Muscle layer of colon (tissue), 2 donors: ENCODE results near the gene PDZRN4.
"Not testable (repeated sequence)": the region's sequence is repeated elsewhere in the genome, so short reads cannot be mapped to it uniquely, and the experiment has no call there.

Experiments used
- H3K27ac ChIP-seq: one replicate; pipeline ENCODE4 v1.7.0; 2013; ENCODE audit warnings: low read depth, mild to moderate bottlenecking, low read length, moderate library complexity
- H3K27me3 ChIP-seq, 2 donors: one replicate each; pipeline ENCODE4 v1.7.0; 2013; ENCODE audit warnings: low read length in 2 of 2, mild to moderate bottlenecking in 2 of 2; ENCODE audit not compliant: insufficient read depth in 2 of 2, control insufficient read depth in 1 of 2
- H3K36me3 ChIP-seq: one replicate; pipeline ENCODE4 v1.7.0; 2013; ENCODE audit warnings: mild to moderate bottlenecking, low read length; ENCODE audit not compliant: insufficient read depth
- H3K4me1 ChIP-seq: one replicate; pipeline ENCODE4 v1.7.0; 2013; ENCODE audit warnings: mild to moderate bottlenecking, low read length; ENCODE audit not compliant: insufficient read depth
- H3K4me3 ChIP-seq, 2 donors: one replicate each; pipeline ENCODE4 v1.7.0; 2013; ENCODE audit warnings: low read length in 2 of 2, low read depth in 1 of 2, mild to moderate bottlenecking in 1 of 2, moderate library complexity in 1 of 2
- H3K9ac ChIP-seq: one replicate; pipeline ENCODE4 v1.7.0; 2013; ENCODE audit warnings: low read length
- H3K9me3 ChIP-seq: one replicate; pipeline ENCODE4 v1.7.0; 2013; ENCODE audit warnings: mild to moderate bottlenecking, low read length
- donor health status: abdominal sarcoma.
- donor health status: Adenocarcinoma of cecum.

Gene PDZRN4

DNA sequence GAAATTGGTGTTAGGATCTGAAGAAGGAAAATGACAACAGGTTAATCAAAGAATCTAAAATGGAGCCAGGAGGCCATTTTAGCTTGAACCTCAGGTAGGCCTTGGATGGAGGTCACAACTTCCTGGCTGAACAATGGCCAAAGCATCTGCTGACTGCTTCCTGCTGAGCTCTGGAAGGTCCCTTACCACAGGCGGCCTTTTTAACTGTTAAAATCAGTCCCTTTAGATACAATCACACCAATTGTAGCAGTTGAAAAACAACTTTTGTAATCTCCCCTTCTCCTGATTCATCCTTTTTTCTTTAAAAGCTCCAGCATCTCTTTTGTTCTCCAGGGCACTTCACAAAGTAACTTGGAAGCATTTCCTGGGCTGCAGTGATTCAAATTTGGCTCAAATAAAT lies 388.8 kb downstream of the PDZRN4 start:
- Histone ChIP-seq H3K9ac (no peak overlapping the region), H3K4me1 (no peaks in the 10 kb centered on the region)

GRCh38 chr12:41577995-41578394 lies 389.9 kb downstream of the PDZRN4 start:
- H3K27ac ChIP-seq = no peak overlapping the region
- H3K4me1 ChIP-seq = no peaks in the 10 kb centered on the region
- no peak overlapping the region for H3K9ac ChIP-seq
- no peak overlapping the region for H3K4me3 ChIP-seq
- H3K9me3 ChIP-seq = no peaks in the 10 kb centered on the region
- peaks cover 4% of the 10 kb centered on the region for H3K36me3 ChIP-seq
- no peaks in the 10 kb centered on the region for H3K27me3 ChIP-seq

More for the DNA sequence above, 388.8 kb downstream of the PDZRN4 start:
- H3K36me3 ChIP-seq = peaks cover 13% of the 10 kb centered on the region
- no peaks in the 10 kb centered on the region for H3K27me3 ChIP-seq
- H3K27ac ChIP-seq = no peak overlapping the region
- no peaks in the 10 kb centered on the region for H3K9me3 ChIP-seq
- no peak overlapping the region for H3K4me3 ChIP-seq

DNA sequence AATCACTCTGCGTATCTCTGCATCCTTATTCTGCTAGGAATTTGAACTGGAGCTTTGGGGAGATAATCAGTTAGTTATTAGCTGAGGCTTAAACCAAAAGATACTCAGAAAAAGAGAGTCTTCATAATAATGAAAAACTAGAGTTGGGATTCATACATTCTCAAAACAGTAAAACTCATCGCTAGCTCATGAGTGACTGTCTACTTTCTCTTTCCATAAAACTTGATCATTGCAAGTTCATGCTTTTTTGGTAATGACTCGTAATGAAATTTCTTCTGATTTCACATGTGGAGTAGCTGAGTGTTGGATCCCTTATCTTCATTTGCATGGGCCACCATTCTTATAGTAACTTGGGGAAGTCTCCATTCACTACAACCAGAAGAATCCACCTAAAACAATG lies 397.7 kb downstream of the PDZRN4 start:
- no peak overlapping the region for H3K4me3 ChIP-seq

DNA sequence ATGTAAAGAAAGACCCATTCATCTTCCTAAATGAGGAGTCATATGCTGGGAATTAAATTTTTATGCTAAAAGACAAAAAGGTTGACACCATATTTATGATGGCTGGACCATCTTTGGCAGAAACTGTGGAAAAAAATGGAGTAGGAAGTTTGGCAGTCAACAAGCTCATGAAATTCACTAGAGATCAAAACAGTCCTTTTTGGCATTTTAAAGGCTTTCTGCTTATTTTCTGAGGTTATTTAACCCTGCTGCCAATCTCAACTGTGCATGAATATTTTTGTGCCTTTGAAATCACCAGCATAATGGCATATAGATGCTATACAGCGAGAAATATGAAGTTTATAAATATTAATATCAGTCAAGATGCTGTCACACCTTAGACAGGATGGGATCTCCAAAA lies 399.5 kb downstream of the PDZRN4 start:
- H3K4me3 ChIP-seq = no peak overlapping the region
- no peaks in the 10 kb centered on the region for H3K4me1 ChIP-seq
- H3K27ac ChIP-seq = no peak overlapping the region
- no peaks in the 10 kb centered on the region for H3K36me3 ChIP-seq
- no peaks in the 10 kb centered on the region for H3K27me3 ChIP-seq
- no peak overlapping the region for H3K9ac ChIP-seq
- no peaks in the 10 kb centered on the region for H3K9me3 ChIP-seq

More for the DNA sequence above, 397.7 kb downstream of the PDZRN4 start:
- no peak overlapping the region for H3K27ac ChIP-seq
- H3K27me3 ChIP-seq = no peaks in the 10 kb centered on the region
- no peaks in the 10 kb centered on the region for H3K4me1 ChIP-seq
- no peaks in the 10 kb centered on the region for H3K9me3 ChIP-seq
- H3K9ac ChIP-seq = no peak overlapping the region
- no peaks in the 10 kb centered on the region for H3K36me3 ChIP-seq

DNA sequence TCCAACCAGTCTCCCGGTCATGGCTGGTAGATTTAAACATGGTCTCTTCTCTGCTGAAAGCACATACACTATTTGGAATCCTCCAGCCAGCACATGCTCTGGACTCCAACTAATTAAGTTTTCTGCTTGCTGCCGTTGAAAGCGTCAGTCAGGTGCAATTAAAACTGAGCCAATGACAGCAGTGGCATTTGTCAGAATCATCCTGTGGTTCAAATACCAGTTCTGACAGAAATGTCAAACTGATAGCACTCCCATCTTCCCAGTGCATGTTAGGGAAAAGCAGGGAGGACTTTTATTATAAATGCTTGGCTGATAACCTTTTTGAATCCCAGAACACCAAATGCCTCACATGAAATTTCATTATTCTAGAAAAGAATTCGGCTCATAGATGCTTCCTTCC lies 401.8 kb downstream of the PDZRN4 start:
- Histone ChIP-seq H3K9ac (no peak overlapping the region), H3K4me3 (no peak overlapping the region), H3K4me1 (no peaks in the 10 kb centered on the region), H3K9me3 (no peaks in the 10 kb centered on the region), H3K27ac (no peak overlapping the region), H3K36me3 (no peaks in the 10 kb centered on the region), H3K27me3 (no peaks in the 10 kb centered on the region)

DNA sequence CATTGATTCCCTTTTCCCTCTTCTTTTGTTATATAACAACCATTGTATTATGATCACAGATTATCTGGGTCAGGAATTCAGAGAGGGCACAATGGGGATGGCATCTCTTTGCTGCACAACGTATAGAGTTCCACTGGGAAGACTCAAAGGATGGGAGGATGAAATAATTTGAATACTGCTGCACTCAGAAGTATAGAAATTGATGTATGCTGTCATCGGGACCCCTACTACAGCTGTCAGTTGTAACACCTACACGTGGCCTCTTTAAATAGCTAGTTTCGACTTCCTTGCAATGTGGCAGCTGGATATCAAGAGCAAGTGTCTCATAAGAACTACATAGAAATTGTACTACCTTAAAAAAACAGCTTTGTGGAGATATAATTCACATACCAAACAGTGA lies 408.1 kb downstream of the PDZRN4 start:
- Histone ChIP-seq H3K27ac (no peak overlapping the region), H3K9me3 (no peaks in the 10 kb centered on the region), H3K9ac (no peak overlapping the region), H3K4me3 (no peak overlapping the region), H3K27me3 (no peaks in the 10 kb centered on the region), H3K36me3 (no peaks in the 10 kb centered on the region), H3K4me1 (no peaks in the 10 kb centered on the region)

DNA sequence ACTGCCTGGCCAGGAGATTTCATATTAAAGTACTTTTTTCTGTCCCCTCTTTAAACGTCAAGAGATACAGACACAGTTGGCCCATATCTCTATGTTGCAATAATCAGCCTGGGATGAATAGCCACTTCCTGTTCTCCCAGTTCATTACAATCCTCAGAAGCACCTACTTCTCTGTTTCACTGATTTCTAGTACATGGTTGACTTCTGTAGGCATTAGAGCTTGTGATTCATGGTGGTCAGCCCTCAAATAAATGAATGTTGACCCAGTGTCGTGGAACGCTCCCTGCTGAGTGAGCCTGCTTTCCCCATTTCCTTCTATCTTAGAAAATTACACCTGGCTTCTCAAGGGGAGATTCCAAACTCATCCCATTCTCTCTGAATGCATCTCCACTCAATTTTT lies 416.7 kb downstream of the PDZRN4 start:
- Histone ChIP-seq H3K27ac (no peak overlapping the region), H3K4me3 (no peak overlapping the region), H3K9ac (no peak overlapping the region), H3K27me3 (no peaks in the 10 kb centered on the region), H3K9me3 (no peaks in the 10 kb centered on the region), H3K4me1 (no peaks in the 10 kb centered on the region), H3K36me3 (no peaks in the 10 kb centered on the region)

- H3K4me3 ChIP-seq = no peak overlapping the region
- no peaks in the 10 kb centered on the region for H3K36me3 ChIP-seq
Measured at GRCh38 chr12:41605545-41606305, 417.6 kb downstream of the PDZRN4 start.

GRCh38 chr12:41606468-41607445 lies 418.6 kb downstream of the PDZRN4 start:
- no peak overlapping the region for H3K4me3 ChIP-seq
- H3K36me3 ChIP-seq = no peaks in the 10 kb centered on the region
- no peak overlapping the region for H3K9ac ChIP-seq
- H3K27ac ChIP-seq = no peak overlapping the region
- no peaks in the 10 kb centered on the region for H3K9me3 ChIP-seq
- no peaks in the 10 kb centered on the region for H3K4me1 ChIP-seq
- no peaks in the 10 kb centered on the region for H3K27me3 ChIP-seq

More at GRCh38 chr12:41605545-41606305, 417.6 kb downstream of the PDZRN4 start:
- H3K4me1 ChIP-seq = no peaks in the 10 kb centered on the region
- no peak overlapping the region for H3K27ac ChIP-seq
- no peaks in the 10 kb centered on the region for H3K9me3 ChIP-seq
- H3K9ac ChIP-seq = no peak overlapping the region
- no peaks in the 10 kb centered on the region for H3K27me3 ChIP-seq

GRCh38 chr12:41612892-41613557 lies 424.9 kb downstream of the PDZRN4 start:
- Histone ChIP-seq H3K27me3 (no peaks in the 10 kb centered on the region), H3K27ac (no peak overlapping the region), H3K9ac (no peak overlapping the region), H3K4me3 (no peak overlapping the region), H3K36me3 (no peaks in the 10 kb centered on the region), H3K4me1 (no peaks in the 10 kb centered on the region), H3K9me3 (no peaks in the 10 kb centered on the region)

- H3K4me3 ChIP-seq, H3K9ac ChIP-seq, H3K4me1 ChIP-seq, H3K27ac ChIP-seq, H3K27me3 ChIP-seq, H3K36me3 ChIP-seq, H3K9me3 ChIP-seq: not testable (repeated sequence)
Measured at GRCh38 chr12:41615174-41615573, 427.1 kb downstream of the PDZRN4 start.
